Ovary (tissue), 9 donors: ENCODE data around the gene DOCK4. TPM values are rescaled to one million over a fixed set of nuclear protein-coding genes. Genes with fewer than 3 reads are reported as not detected.

Experiments
- DNase-seq, 5 donors: peaks; one replicate each; pipeline ENCODE4 v3.0.0-alpha.2; 2019 to 2020
- H3K27ac ChIP-seq, 2 donors: fragments of 200-600 bp; one replicate each; pipeline versions ENCODE4 v1.5.1 to v1.8.0; 2019 to 2022
- H3K27me3 ChIP-seq: fragments of 200-600 bp; one replicate; pipeline ENCODE4 v1.8.0; 2022
- H3K36me3 ChIP-seq: fragments of 200-600 bp; sonication (generic); one replicate; pipeline ENCODE4 v1.5.1; 2019
- H3K4me1 ChIP-seq: one replicate; pipeline ENCODE4 v1.8.1; 2013; ENCODE audit warnings: mild to moderate bottlenecking, moderate library complexity; ENCODE audit not compliant: insufficient read depth
- H3K4me3 ChIP-seq: fragments of 200-600 bp; sonication (generic); one replicate; pipeline ENCODE4 v1.5.1; 2017
- H3K9me3 ChIP-seq, 2 donors: fragments of 200-600 bp in 1 of 2; sonication (generic) in 1 of 2; one replicate each; pipeline versions ENCODE4 v1.5.1 to v1.8.1; 2013 to 2019; ENCODE audit warnings: mild to moderate bottlenecking in 1 of 2, moderate library complexity in 1 of 2
- CTCF ChIP-seq, 3 donors: fragments of 450-650 bp in 2 of 3; fragments of 200-600 bp in 1 of 3; IDR thresholded peaks; one replicate each; pipeline versions ENCODE4 v1.5.1 to v1.8.0; 2016 to 2022; ENCODE audit warnings: antibody characterized with exemption in 3 of 3, mild to moderate bottlenecking in 1 of 3
- EP300 ChIP-seq: sonication (generic); formaldehyde crosslinking; IDR thresholded peaks from one replicate; pipeline ENCODE4 v1.6.1; 2017; ENCODE audit warnings: antibody characterized with exemption
- POLR2A ChIP-seq: fragments of 450-650 bp; IDR thresholded peaks from one replicate; pipeline ENCODE4 v1.6.1; 2017; ENCODE audit warnings: antibody characterized with exemption, mild to moderate bottlenecking, moderate library complexity
- WGBS, 3 donors: extraction: QIAGEN DNeasy Blood & Tissue Kit in 1 of 3; methylation state at CpG; one replicate each; pipeline versions ENCODE4 v1.1.5 to v1.1.7; 2013 to 2017; 5-methylcytosine and 5-hydroxymethylcytosine counted together
- intact Hi-C, 4 donors: fragments of 100-400 bp; cut with DNase I; formaldehyde crosslinking; loops; one replicate each; pipeline versions ENCODE4 v1.11.0 to v1.15.1; 2022 to 2023
- polyA plus RNA-seq, 2 donors: library from polyadenylated mRNA; stranded (reverse); fragments of 200-250 nt in 1 of 2; fragments of 350-450 nt in 1 of 2; fragmentation: Illumina TruSeq in 1 of 2; extraction: RNeasy Lipid Tissue Mini Kit (QIAGEN cat#74804) in 1 of 2; gene quantifications; one replicate each; pipeline ENCODE4 v1.2.3, GENCODE V29; 2013 to 2014
- total RNA-seq, 7 donors: library from RNA; depleted of rRNA in 2 of 7; stranded (reverse); fragments of >200 nt in 2 of 7; fragmentation: NEBNext Ultra II Directional in 3 of 7; extraction: Animal tissue kit (Norgen Biotek cat#: 25700) in 3 of 7; gene quantifications; one replicate each; pipeline versions ENCODE4 v1.1.0 to v1.2.4, GENCODE V29; 2016 to 2023
- donor health status: DM: no; HTN: no; CAD: no; lungs with moderate emphysema.
- donor health status: DM: no; HTN: no; CAD: no.
- donor health status: Bipolar disorder and iron deficiency.
- donor health status: DM: yes; HTN: yes; CAD: no.
- donor health status: DM: no; HTN: no; CAD: no.
- donor health status: DM: yes; HTN: yes; CAD: no.

Gene DOCK4
- total and polyA plus RNA-seq, 9 donors = 9.5 to 39.7 (median 27.3) TPM

- no peak overlapping the region for H3K27ac ChIP-seq
- no peaks in the 10 kb centered on the region for H3K36me3 ChIP-seq
- peaks cover 3% of the 10 kb centered on the region for H3K4me1 ChIP-seq
- no peaks in the 10 kb centered on the region for H3K9me3 ChIP-seq
- intact Hi-C loops = no loop called here
- H3K27me3 ChIP-seq = no peaks in the 10 kb centered on the region
- TF ChIP-seq CTCF (IDR thresholded peaks at IDR 0.05) (no peak), POLR2A (no peak), EP300 (no peak)
- no peak for DNase-seq
- WGBS, 3 donors = 90 to 97% (median 95%) methylated on average over 4 of the region's 4 CpGs
- no peak overlapping the region for H3K4me3 ChIP-seq
Observed at GRCh38 chr7:111732923-111733322, 473.3 kb downstream of the DOCK4 start.

- no peak for TF ChIP-seq EP300
- no peak for TF ChIP-seq CTCF (IDR thresholded peaks at IDR 0.05)
- no peak for TF ChIP-seq POLR2A
- Histone ChIP-seq H3K4me1 (no peaks in the 10 kb centered on the region), H3K4me3 (no peak overlapping the region), H3K27ac (no peak overlapping the region), H3K36me3 (no peaks in the 10 kb centered on the region), H3K27me3 (no peaks in the 10 kb centered on the region), H3K9me3 (no peaks in the 10 kb centered on the region)
- intact Hi-C loops = no loop called here
- WGBS, 3 donors = 86 to 89% (median 88%) methylated on average over 13 of the region's 13 CpGs
- no peak for DNase-seq
Observed at GRCh38 chr7:111730476-111731300, 475.5 kb downstream of the DOCK4 start.

GRCh38 chr7:111730057-111730456, 476.1 kb downstream of the DOCK4 start:
- no peaks in the 10 kb centered on the region for H3K4me1 ChIP-seq
- no peak overlapping the region for H3K4me3 ChIP-seq
- no peak for TF ChIP-seq EP300
- TF ChIP-seq POLR2A = no peak
- no peak for TF ChIP-seq CTCF (IDR thresholded peaks at IDR 0.05)
- H3K27me3 ChIP-seq = no peaks in the 10 kb centered on the region
- intact Hi-C loops = no loop called here
- WGBS, 3 donors = 78 to 83% (median 82%) methylated on average over 6 of the region's 6 CpGs
- no peaks in the 10 kb centered on the region for H3K9me3 ChIP-seq
- H3K27ac ChIP-seq = no peak overlapping the region
- no peak for DNase-seq
- no peaks in the 10 kb centered on the region for H3K36me3 ChIP-seq

GRCh38 chr7:111729483-111729882, 476.7 kb downstream of the DOCK4 start:
- Histone ChIP-seq H3K27ac (no peak overlapping the region), H3K4me1 (no peaks in the 10 kb centered on the region), H3K27me3 (no peaks in the 10 kb centered on the region), H3K9me3 (no peaks in the 10 kb centered on the region), H3K36me3 (no peaks in the 10 kb centered on the region), H3K4me3 (no peak overlapping the region)
- 90 to 92% (median 92%) methylated on average over 7 of the region's 7 CpGs for WGBS, 3 donors
- DNase-seq = no peak
- TF ChIP-seq EP300 = no peak
- no peak for TF ChIP-seq CTCF (IDR thresholded peaks at IDR 0.05)
- TF ChIP-seq POLR2A = no peak
- intact Hi-C loops = no loop called here
